ENCODE measurements around the gene ST8SIA1. TPM values are rescaled to one million over a fixed set of nuclear protein-coding genes. Genes with fewer than 3 reads are reported as not detected.

The ST8SIA1 gene
- total RNA-seq, 4 donors from 2014 or later = 5.1 to 13.6 (median 9.8) TPM

Other genes starting within 250 kb of the ST8SIA1 start
- 10 to 100 TPM; 15.2 to 33.2 (median 22.7) TPM for gene C2CD5, start 209.8 kb upstream of the ST8SIA1 start, total RNA-seq

All from esophagus muscularis mucosa (tissue), 4 donors.